ENCODE results near the gene MTX2. TPM values are rescaled to one million over a fixed set of nuclear protein-coding genes. Genes with fewer than 3 reads are reported as not detected.

Gene MTX2
- total and polyA plus RNA-seq, 9 of the 15 experiments (the other 6 are each of a cell fraction or from before 2014, with no cell fraction given), result 38.1 to 170 (median 88.0) TPM

GRCh38 chr2:176269319-176270099 is at the start of gene MTX2 (continued):
- no peak for TF ChIP-seq RERE (CRISPR knock-in tag; IDR thresholded peaks at IDR 0.05; ENCODE audit: borderline replicate concordance)
- no peak for TF ChIP-seq RBM22 (IDR thresholded peaks at IDR 0.05; ENCODE audit: low read depth, low read length, poor library complexity, severe bottlenecking)
- TF ChIP-seq HNRNPLL (IDR thresholded peaks at IDR 0.05; ENCODE audit: low read depth, low read length, poor library complexity, severe bottlenecking), result peak; percentile 79
- no peak for TF ChIP-seq ELF4 (CRISPR knock-in tag; IDR thresholded peaks at IDR 0.05)
- no peak for TF ChIP-seq FOS (IDR thresholded peaks at IDR 0.05; ENCODE audit: extremely low read depth, insufficient read length)
- no peak for TF ChIP-seq FOXJ3 (CRISPR knock-in tag; IDR thresholded peaks at IDR 0.05)
- TF ChIP-seq ZNF561 (CRISPR knock-in tag; conservative IDR thresholded peaks at IDR 0.05), result no peak
- TF ChIP-seq RAD21 (CRISPR knock-in tag; conservative IDR thresholded peaks at IDR 0.05 in 1 of 2, IDR thresholded peaks at IDR 0.05 in 1 of 2), result 0 out of 4 replicates have a peak, but pooled peaks of 1 of the 2 experiments have one; percentile 11
- TF ChIP-seq EGR1 (conservative IDR thresholded peaks at IDR 0.05), result peak; percentile 91
- TF ChIP-seq IRF1 (CRISPR knock-in tag; IDR thresholded peaks at IDR 0.05; ENCODE audit: borderline replicate concordance), result no peak; the same call in 1 of the 2 replicates
- TF ChIP-seq, protein P1, sequence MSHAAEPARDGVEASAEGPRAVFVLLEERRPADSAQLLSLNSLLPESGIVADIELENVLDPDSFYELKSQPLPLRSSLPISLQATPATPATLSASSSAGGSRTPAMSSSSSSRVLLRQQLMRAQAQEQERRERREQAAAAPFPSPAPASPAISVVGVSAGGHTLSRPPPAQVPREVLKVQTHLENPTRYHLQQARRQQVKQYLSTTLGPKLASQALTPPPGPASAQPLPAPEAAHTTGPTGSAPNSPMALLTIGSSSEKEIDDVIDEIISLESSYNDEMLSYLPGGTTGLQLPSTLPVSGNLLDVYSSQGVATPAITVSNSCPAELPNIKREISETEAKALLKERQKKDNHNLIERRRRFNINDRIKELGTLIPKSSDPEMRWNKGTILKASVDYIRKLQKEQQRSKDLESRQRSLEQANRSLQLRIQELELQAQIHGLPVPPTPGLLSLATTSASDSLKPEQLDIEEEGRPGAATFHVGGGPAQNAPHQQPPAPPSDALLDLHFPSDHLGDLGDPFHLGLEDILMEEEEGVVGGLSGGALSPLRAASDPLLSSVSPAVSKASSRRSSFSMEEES (CRISPR knock-in tag; IDR thresholded peaks at IDR 0.05), result 0 out of 2 replicates have a peak, but pooled peaks have one; percentile 2
- TF ChIP-seq ZNF174 (CRISPR knock-in tag; IDR thresholded peaks at IDR 0.05), result no peak
- TF ChIP-seq, protein P2, sequence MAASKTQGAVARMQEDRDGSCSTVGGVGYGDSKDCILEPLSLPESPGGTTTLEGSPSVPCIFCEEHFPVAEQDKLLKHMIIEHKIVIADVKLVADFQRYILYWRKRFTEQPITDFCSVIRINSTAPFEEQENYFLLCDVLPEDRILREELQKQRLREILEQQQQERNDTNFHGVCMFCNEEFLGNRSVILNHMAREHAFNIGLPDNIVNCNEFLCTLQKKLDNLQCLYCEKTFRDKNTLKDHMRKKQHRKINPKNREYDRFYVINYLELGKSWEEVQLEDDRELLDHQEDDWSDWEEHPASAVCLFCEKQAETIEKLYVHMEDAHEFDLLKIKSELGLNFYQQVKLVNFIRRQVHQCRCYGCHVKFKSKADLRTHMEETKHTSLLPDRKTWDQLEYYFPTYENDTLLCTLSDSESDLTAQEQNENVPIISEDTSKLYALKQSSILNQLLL (CRISPR knock-in tag; IDR thresholded peaks at IDR 0.05; ENCODE audit: borderline replicate concordance), result no peak
- no peak for TF ChIP-seq WHSC1 (IDR thresholded peaks at IDR 0.05; ENCODE audit: low read length)
- TF ChIP-seq NCOA1 (IDR thresholded peaks at IDR 0.05; ENCODE audit: low read depth), result peak; percentile 37; the same call in 1 of the 2 replicates

Measured in K562 (cell line).